ENCODE data around the gene HEXIM2. TPM values are rescaled to one million over a fixed set of nuclear protein-coding genes. Genes with fewer than 3 reads are reported as not detected.
A peak's percentile ranks its signal among the peaks of the same experiment; 100 is the strongest.

Gene HEXIM2
- total RNA-seq, 1 experiment from 2014 or later, result 11.9 TPM

- TF ChIP-seq ZNF121 (CRISPR knock-in tag; IDR thresholded peaks at IDR 0.05), result peak; percentile 77; the same call in 1 of the 2 replicates
- no peak for TF ChIP-seq NFE2L1 (CRISPR knock-in tag; IDR thresholded peaks at IDR 0.05)
- TF ChIP-seq ZNF281 (CRISPR knock-in tag; IDR thresholded peaks at IDR 0.05), result no peak
- TF ChIP-seq AR (CRISPR knock-in tag; IDR thresholded peaks at IDR 0.05), result no peak
- no peak for TF ChIP-seq TEAD4 (CRISPR knock-in tag; IDR thresholded peaks at IDR 0.05)
- TF ChIP-seq PREB (CRISPR knock-in tag; IDR thresholded peaks at IDR 0.05; ENCODE audit: borderline replicate concordance), result no peak
- TF ChIP-seq HMGA2 (CRISPR knock-in tag; IDR thresholded peaks at IDR 0.05), result no peak
- TF ChIP-seq MLX (CRISPR knock-in tag; IDR thresholded peaks at IDR 0.05), result no peak
- TF ChIP-seq GABPB1 (CRISPR knock-in tag; IDR thresholded peaks at IDR 0.05), result no peak
- 0 out of 2 replicates have a peak, but pooled peaks have one; percentile 14 for TF ChIP-seq ETV6 (CRISPR knock-in tag; IDR thresholded peaks at IDR 0.05)
- TF ChIP-seq NR2C2 (CRISPR knock-in tag; IDR thresholded peaks at IDR 0.05), result no peak
- peak; percentile 89 for TF ChIP-seq HMGXB4 (CRISPR knock-in tag; IDR thresholded peaks at IDR 0.05)
- TF ChIP-seq SP1 (CRISPR knock-in tag; conservative IDR thresholded peaks at IDR 0.05), result no peak
- TF ChIP-seq CTCF (IDR thresholded peaks at IDR 0.05), result peak; percentile 94
- TF ChIP-seq E2F4 (CRISPR knock-in tag; IDR thresholded peaks at IDR 0.05; ENCODE audit: borderline replicate concordance, low read depth), result no peak
- TF ChIP-seq MXD4 (CRISPR knock-in tag; IDR thresholded peaks at IDR 0.05; ENCODE audit: borderline replicate concordance), result no peak
- TF ChIP-seq ZNF396 (CRISPR knock-in tag; IDR thresholded peaks at IDR 0.05; ENCODE audit: borderline replicate concordance), result no peak
- TF ChIP-seq PRDM15 (CRISPR knock-in tag; IDR thresholded peaks at IDR 0.05), result no peak
- TF ChIP-seq ZNF423 (CRISPR knock-in tag; IDR thresholded peaks at IDR 0.05), result peak; percentile 81
- 0 out of 2 replicates have a peak, but pooled peaks have one; percentile 54 for TF ChIP-seq MYBL2 (CRISPR knock-in tag; IDR thresholded peaks at IDR 0.05)
- no peak for TF ChIP-seq ZSCAN18 (CRISPR knock-in tag; IDR thresholded peaks at IDR 0.05)
These were observed 29.9 kb upstream of the HEXIM2 start (continued) for GRCh38 chr17:45131616-45132319.

Measured in WTC11 (cell line).